Neural progenitor cell (in vitro differentiated cells): ENCODE data around the gene FAM168B. TPM values are rescaled to one million over a fixed set of nuclear protein-coding genes. Genes with fewer than 3 reads are reported as not detected.

ENCODE experiments used
- DNase-seq: peaks from one replicate; pipeline ENCODE4 v3.0.0-alpha.2; 2016; ENCODE audit warnings: low spot score
- H2AFZ ChIP-seq: fragments of 200-600 bp; sonication (generic); replicated peaks from 2 replicates; pipeline ENCODE4 v1.6.1; 2016; ENCODE audit warnings: antibody characterized with exemption
- H3F3A ChIP-seq: fragments of 200-600 bp; sonication (generic); 2 replicates; pipeline ENCODE4 v1.6.1; 2016; ENCODE audit warnings: antibody characterized with exemption, low read depth
- H3K27ac ChIP-seq: fragments of 200-600 bp; sonication (generic); 2 replicates; pipeline ENCODE4 v1.5.1; 2016; ENCODE audit warnings: mild to moderate bottlenecking
- H3K27me3 ChIP-seq: fragments of 200-600 bp; sonication (generic); 2 replicates; pipeline ENCODE4 v1.6.1; 2016; ENCODE audit warnings: mild to moderate bottlenecking, moderate library complexity
- H3K36me3 ChIP-seq: fragments of 200-600 bp; sonication (generic); 2 replicates; pipeline ENCODE4 v1.5.1; 2016
- H3K4me1 ChIP-seq: fragments of 200-600 bp; sonication (generic); 2 replicates; pipeline ENCODE4 v1.6.1; 2016; ENCODE audit warnings: mixed run types
- H3K4me2 ChIP-seq: fragments of 200-600 bp; sonication (generic); 2 replicates; pipeline ENCODE4 v1.6.1; 2016
- H3K4me3 ChIP-seq: fragments of 200-600 bp; sonication (generic); 2 replicates; pipeline ENCODE4 v1.5.1; 2016
- H3K79me2 ChIP-seq: fragments of 200-600 bp; sonication (generic); 2 replicates; pipeline ENCODE4 v1.6.1; 2016; ENCODE audit warnings: low read depth
- H3K9ac ChIP-seq: fragments of 200-600 bp; sonication (generic); 2 replicates; pipeline ENCODE4 v1.6.1; 2016
- H3K9me3 ChIP-seq: fragments of 200-600 bp; sonication (generic); 2 replicates; pipeline ENCODE4 v1.5.1; 2016; ENCODE audit warnings: low read depth
- H4K20me1 ChIP-seq: fragments of 200-600 bp; sonication (generic); 2 replicates; pipeline ENCODE4 v1.6.1; 2016; ENCODE audit warnings: low read depth
- H3K27ac Mint-ChIP-seq: 3 replicates; pipeline ENCODE4 v1.8.0; 2021; ENCODE audit warnings: mixed read lengths
- H3K27me3 Mint-ChIP-seq: 2 replicates; pipeline ENCODE4 v1.8.0; 2022; ENCODE audit warnings: low read depth, mild to moderate bottlenecking, inconsistent platforms, moderate library complexity, mixed read lengths; ENCODE audit not compliant: insufficient read depth
- H3K36me3 Mint-ChIP-seq: 3 replicates; pipeline ENCODE4 v1.8.0; 2021; ENCODE audit warnings: mixed read lengths
- H3K4me1 Mint-ChIP-seq: 3 replicates; pipeline ENCODE4 v1.8.0; 2021; ENCODE audit warnings: mixed read lengths
- H3K4me3 Mint-ChIP-seq: 3 replicates; pipeline ENCODE4 v1.8.0; 2021; ENCODE audit warnings: mild to moderate bottlenecking, moderate library complexity, mixed read lengths
- H3K9me3 Mint-ChIP-seq: 3 replicates; pipeline ENCODE4 v1.8.0; 2020; ENCODE audit warnings: mixed read lengths
- EZH2 ChIP-seq: fragments of 200-600 bp; sonication (generic); IDR thresholded peaks from 2 replicates; pipeline ENCODE4 v1.6.1; 2017; ENCODE audit warnings: antibody characterized with exemption, mild to moderate bottlenecking, moderate library complexity
- EZH2phosphoT487 ChIP-seq: fragments of 200-600 bp; sonication (generic); IDR thresholded peaks from 2 replicates; pipeline ENCODE4 v1.6.1; 2017; ENCODE audit warnings: antibody characterized with exemption
- total RNA-seq: library from RNA; depleted of rRNA; stranded (reverse); fragments of >200 nt; gene quantifications from 2 replicates; pipeline ENCODE4 v1.2.3, GENCODE V29; 2015; ENCODE audit warnings: low replicate concordance
- TF ChIP-seq, protein P1 (sequence below): fragments of 200-600 bp; sonication (generic); IDR thresholded peaks from 2 replicates; pipeline ENCODE4 v1.5.1; 2017; ENCODE audit warnings: antibody characterized with exemption, mild to moderate bottlenecking

The FAM168B gene
- total RNA-seq, 1 donor from 2014 or later, result 63.0 TPM

DNA sequence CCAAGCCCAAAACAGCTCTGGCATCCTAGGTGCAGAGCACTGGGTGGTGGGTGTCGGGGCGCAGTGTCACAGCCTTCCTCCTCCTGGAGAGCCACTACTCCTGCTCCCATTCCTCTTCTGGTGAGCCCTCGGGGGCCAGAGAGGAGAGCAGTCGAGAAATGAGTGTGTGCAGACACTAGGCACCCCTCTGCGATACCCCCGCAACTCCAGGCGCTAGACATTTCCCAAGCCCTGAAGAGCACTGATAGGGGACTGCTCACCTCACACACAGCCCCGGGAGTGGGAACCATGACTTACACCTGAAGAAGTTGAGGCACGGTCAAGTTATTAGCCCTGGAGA is 54.2 kb downstream of the FAM168B start:
- Histone ChIP-seq H2AFZ (no peak overlapping the region), H3K9ac (no peak overlapping the region), H3K27ac (no peak overlapping the region), H3K79me2 (no peaks in the 10 kb centered on the region), H3K36me3 (no peaks in the 10 kb centered on the region), H3K27me3 (peaks cover 21% of the 10 kb centered on the region), H4K20me1 (peaks cover 15% of the 10 kb centered on the region), H3F3A (peaks cover 6% of the 10 kb centered on the region), H3K4me1 (peaks cover 15% of the 10 kb centered on the region), H3K4me2 (no peak overlapping the region), H3K4me3 (no peak overlapping the region), H3K9me3 (no peaks in the 10 kb centered on the region)
- Mint-ChIP-seq H3K27ac (no peak overlapping the region), H3K36me3 (peaks cover 6% of the 10 kb centered on the region), H3K4me1 (peaks cover 16% of the 10 kb centered on the region), H3K9me3 (no peaks in the 10 kb centered on the region), H3K4me3 (no peak overlapping the region), H3K27me3 (peaks cover 7% of the 10 kb centered on the region)
- DNase-seq, result no peak
- TF ChIP-seq, protein P1, sequence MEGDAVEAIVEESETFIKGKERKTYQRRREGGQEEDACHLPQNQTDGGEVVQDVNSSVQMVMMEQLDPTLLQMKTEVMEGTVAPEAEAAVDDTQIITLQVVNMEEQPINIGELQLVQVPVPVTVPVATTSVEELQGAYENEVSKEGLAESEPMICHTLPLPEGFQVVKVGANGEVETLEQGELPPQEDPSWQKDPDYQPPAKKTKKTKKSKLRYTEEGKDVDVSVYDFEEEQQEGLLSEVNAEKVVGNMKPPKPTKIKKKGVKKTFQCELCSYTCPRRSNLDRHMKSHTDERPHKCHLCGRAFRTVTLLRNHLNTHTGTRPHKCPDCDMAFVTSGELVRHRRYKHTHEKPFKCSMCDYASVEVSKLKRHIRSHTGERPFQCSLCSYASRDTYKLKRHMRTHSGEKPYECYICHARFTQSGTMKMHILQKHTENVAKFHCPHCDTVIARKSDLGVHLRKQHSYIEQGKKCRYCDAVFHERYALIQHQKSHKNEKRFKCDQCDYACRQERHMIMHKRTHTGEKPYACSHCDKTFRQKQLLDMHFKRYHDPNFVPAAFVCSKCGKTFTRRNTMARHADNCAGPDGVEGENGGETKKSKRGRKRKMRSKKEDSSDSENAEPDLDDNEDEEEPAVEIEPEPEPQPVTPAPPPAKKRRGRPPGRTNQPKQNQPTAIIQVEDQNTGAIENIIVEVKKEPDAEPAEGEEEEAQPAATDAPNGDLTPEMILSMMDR, result no peak
- TF ChIP-seq EZH2phosphoT487 (no peak), EZH2 (no peak)

GRCh38 chr2:131038258-131039100 is 54.8 kb downstream of the FAM168B start:
- Mint-ChIP-seq H3K27me3 (peaks cover 11% of the 10 kb centered on the region), H3K4me1 (peaks cover 21% of the 10 kb centered on the region), H3K9me3 (no peaks in the 10 kb centered on the region), H3K36me3 (peaks cover 6% of the 10 kb centered on the region), H3K4me3 (no peak overlapping the region), H3K27ac (no peak overlapping the region)
- no peak for TF ChIP-seq EZH2phosphoT487
- no peak overlapping the region for H3K9ac ChIP-seq
- no peak overlapping the region for H2AFZ ChIP-seq
- H3K79me2 ChIP-seq, result no peaks in the 10 kb centered on the region
- no peak overlapping the region for H3K4me2 ChIP-seq
- peaks cover 27% of the 10 kb centered on the region for H3K27me3 ChIP-seq
- peaks cover 19% of the 10 kb centered on the region for H3K4me1 ChIP-seq
- DNase-seq, result no peak
- H3K4me3 ChIP-seq, result no peak overlapping the region
- peaks cover 21% of the 10 kb centered on the region for H4K20me1 ChIP-seq
- peaks cover 6% of the 10 kb centered on the region for H3F3A ChIP-seq
- H3K36me3 ChIP-seq, result no peaks in the 10 kb centered on the region
- no peaks in the 10 kb centered on the region for H3K9me3 ChIP-seq
- no peak overlapping the region for H3K27ac ChIP-seq

DNA sequence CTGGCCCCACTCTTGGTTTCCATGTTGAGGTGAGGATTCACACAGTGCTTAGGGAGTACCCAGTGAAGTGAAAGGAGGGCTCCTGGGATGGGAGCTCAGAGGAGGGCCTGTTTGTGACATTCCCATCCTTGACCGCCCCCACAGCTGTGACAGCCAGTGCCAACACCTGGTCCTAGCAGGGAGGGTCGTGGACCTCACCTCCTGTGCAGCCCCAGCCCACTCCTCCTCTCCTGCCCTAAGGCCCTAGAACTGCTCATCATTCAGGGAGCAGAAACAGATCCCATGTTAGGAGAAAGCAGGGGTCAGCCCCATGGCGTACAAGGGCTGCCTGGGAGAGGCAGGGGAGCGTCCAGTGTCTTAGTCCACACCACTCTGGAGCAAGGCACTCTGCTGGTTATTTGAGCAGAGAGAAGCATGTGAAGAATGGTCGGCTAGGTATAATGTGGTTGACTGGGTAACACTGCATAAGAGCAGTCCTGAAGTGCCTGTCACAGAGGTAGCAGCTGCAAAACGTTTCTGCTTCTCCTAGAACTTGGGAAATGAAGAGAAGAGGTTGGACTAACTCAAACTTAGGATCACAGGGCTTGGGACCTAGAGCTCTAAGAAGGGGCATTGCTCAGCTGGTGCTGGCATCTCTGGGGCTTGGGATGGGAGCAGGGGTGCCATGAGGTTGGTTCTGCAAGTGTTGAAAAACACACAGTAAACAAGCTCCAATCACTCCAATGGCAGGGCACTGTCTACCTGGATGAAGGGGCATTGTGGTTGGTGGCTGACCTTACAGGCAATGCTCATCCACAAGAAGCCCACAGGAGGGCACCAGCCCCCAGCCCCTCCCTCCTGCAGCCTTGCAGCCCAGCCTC is 55.6 kb downstream of the FAM168B start:
- Mint-ChIP-seq H3K4me3 (no peak overlapping the region), H3K27ac (no peak overlapping the region), H3K36me3 (peaks cover 6% of the 10 kb centered on the region), H3K27me3 (peaks cover 13% of the 10 kb centered on the region), H3K9me3 (no peaks in the 10 kb centered on the region), H3K4me1 (peaks cover 22% of the 10 kb centered on the region)
- no peak overlapping the region for H3K4me2 ChIP-seq
- H3K27ac ChIP-seq, result no peak overlapping the region
- H3F3A ChIP-seq, result peaks cover 6% of the 10 kb centered on the region
- no peak overlapping the region for H3K4me3 ChIP-seq
- no peak overlapping the region for H2AFZ ChIP-seq
- peaks cover 25% of the 10 kb centered on the region for H4K20me1 ChIP-seq
- peaks cover 32% of the 10 kb centered on the region for H3K27me3 ChIP-seq
- DNase-seq, result peak; percentile 22
- H3K9ac ChIP-seq, result no peak overlapping the region
- H3K36me3 ChIP-seq, result no peaks in the 10 kb centered on the region
- H3K79me2 ChIP-seq, result no peaks in the 10 kb centered on the region
- H3K4me1 ChIP-seq, result peaks cover 19% of the 10 kb centered on the region
- TF ChIP-seq, protein P1, result no peak
- no peak for TF ChIP-seq EZH2phosphoT487
- no peak for TF ChIP-seq EZH2
- no peaks in the 10 kb centered on the region for H3K9me3 ChIP-seq
